GF-D8 (cell line): Measurements from ENCODE around the gene GHRH.

Source experiments
- DNase-seq: peaks from one replicate; lab custom pipeline; 2025; lab: John Stamatoyannopoulos, UW

Gene GHRH

GRCh38 chr20:37205130-37205529 lies 56.5 kb downstream of the GHRH start:
- no peak for DNase-seq

DNA sequence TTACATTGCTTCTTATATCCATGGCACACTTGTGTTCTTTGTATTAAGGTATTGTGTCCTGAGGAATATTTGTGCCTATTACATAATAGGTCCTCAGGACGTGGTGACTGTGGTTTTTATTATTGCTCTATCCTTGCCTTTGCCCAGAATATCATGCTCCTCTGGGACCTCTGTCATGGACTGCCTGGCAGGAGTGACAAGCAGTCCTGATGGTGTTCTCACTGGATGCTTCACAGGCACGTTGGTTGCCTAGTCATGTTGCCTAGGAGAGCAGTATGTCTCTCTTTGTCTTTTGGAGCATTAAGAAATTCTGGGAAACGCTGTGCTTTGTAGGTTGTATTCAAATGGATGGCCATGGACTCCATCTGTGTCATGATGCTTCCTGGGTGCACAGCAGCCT lies 57.6 kb downstream of the GHRH start:
- DNase-seq, result no peak

DNA sequence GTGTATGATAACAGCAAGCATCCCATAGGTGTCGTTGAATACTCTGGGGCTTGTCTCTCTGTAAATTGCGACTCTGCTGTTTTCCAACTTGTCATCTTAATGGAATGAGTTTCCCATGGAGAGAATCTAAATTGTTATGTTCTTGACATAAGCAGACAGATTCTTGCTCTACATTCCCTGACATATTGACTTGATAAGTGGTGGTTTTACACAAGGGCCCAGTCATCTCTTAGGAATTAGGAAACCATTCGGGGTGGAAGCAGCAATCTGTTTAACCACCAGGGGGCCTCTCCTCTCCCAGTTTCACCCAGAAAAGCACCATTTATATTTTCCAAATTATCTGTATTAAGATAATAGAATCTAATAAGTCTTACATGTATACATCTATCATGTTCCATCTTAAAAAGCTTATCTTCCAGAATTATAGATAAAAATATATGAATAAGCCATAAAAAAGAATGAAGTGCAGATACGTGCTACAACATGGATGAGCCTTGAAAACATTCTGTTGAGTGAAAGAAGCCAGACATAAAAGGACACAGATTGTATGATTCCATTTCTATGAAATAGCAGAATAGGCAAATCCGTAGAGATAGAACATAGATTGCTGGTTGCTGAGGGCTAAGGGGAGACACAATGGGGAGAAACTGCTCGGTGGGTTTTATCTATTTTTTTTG lies 59.2 kb downstream of the GHRH start:
- no peak for DNase-seq

- no peak for DNase-seq
These were observed 59.8 kb downstream of the GHRH start for GRCh38 chr20:37201827-37202162.
